Activated T-helper 2 cell treated with anti-CD3 and anti-CD28 coated beads, Interferon-gamma antibody, Interleukin-2, Interleukin-4, amounts not matched to agents 10 μg/mL and 5 μg/mL and 100 μg/mL, durations not matched to agents 14 hours and 24 hours and 36 hours (primary cell): ENCODE data around the gene NBPF12. TPM values are rescaled to one million over a fixed set of nuclear protein-coding genes. Genes with fewer than 3 reads are reported as not detected.
"Not testable (repeated sequence)": the region's sequence is repeated elsewhere in the genome, so short reads cannot be mapped to it uniquely, and the experiment has no call there.

Source experiments
- DNase-seq: peaks from one replicate; pipeline ENCODE4 v3.0.0; 2021; ENCODE audit warnings: low spot score
- H3K27ac Mint-ChIP-seq: one replicate; pipeline ENCODE4 v1.8.0; 2021; ENCODE audit warnings: mixed read lengths
- H3K27me3 Mint-ChIP-seq: one replicate; pipeline ENCODE4 v1.8.0; 2021; ENCODE audit warnings: low read depth, mixed read lengths
- H3K36me3 Mint-ChIP-seq: one replicate; pipeline ENCODE4 v1.8.0; 2021; ENCODE audit warnings: low read depth, mixed read lengths
- H3K4me1 Mint-ChIP-seq: one replicate; pipeline ENCODE4 v1.8.0; 2021; ENCODE audit warnings: low read depth, mixed read lengths
- H3K4me3 Mint-ChIP-seq: one replicate; pipeline ENCODE4 v1.8.0; 2021; ENCODE audit warnings: low read depth, mild to moderate bottlenecking, moderate library complexity, mixed read lengths
- H3K9me3 Mint-ChIP-seq: one replicate; pipeline ENCODE4 v1.8.0; 2021; ENCODE audit warnings: mixed read lengths
- intact Hi-C: fragments of 100-400 bp; cut with micrococcal nuclease; formaldehyde crosslinking; loops from one replicate; pipeline ENCODE4 v1.15.1; 2023
- total RNA-seq: library from RNA; stranded (reverse); gene quantifications from 2 replicates; pipeline ENCODE4 v1.2.3, GENCODE V29; 2022

The NBPF12 gene
- total RNA-seq, 1 donor from 2014 or later = 12.6 TPM

DNA sequence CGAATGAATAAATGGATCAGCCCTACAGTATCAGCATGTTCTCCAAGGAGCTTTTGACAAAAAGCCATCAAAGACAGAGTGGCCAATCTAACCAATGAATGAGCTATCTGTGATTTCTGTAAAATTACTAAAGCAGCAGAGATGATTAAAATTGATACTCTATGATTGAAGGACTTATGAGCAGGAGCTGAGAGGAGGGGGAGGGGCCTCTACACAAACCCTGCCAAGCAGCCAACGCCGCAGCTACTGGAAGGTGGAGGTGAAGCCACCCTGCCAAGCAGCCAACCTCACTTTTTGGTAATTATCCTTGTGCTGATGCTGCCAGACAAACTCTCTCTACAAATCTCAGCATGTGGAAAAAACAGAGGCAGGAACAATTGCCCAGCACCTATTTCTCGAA is 88.9 kb downstream of the NBPF12 start:
- H3K27ac Mint-ChIP-seq, H3K9me3 Mint-ChIP-seq, H3K36me3 Mint-ChIP-seq, H3K4me3 Mint-ChIP-seq, H3K4me1 Mint-ChIP-seq, DNase-seq, intact Hi-C loops: not testable (repeated sequence)
- H3K27me3 Mint-ChIP-seq = peaks cover 51% of the 10 kb centered on the region

DNA sequence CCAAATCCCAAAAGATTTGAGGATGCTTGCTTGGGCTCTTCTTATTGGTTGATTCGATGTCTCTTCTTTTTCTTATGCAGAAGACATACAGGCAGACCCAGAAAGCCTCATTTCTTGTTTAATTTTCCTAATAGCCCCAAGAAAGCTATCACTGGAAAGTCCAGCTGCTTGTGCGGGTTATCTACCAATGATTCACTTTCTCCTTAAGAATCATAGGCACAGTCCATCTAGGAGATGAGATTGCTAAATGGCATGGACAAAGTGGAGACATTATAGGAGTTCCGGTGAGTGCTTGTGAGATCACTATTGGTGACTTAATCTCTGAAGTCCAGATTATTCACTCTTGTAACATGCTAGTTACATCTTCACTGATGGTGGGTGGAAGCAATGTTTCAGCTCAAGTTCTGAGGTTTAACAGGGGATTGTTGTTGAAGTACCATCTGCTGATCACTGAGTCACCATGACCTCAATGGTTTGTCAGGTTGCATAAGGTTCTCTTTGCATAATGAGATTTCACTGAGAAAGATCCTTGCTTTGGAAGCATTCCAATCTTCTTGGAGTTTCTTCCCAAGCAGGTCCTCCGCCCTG is 92.0 kb downstream of the NBPF12 start:
- intact Hi-C loops, DNase-seq, H3K4me1 Mint-ChIP-seq, H3K4me3 Mint-ChIP-seq, H3K9me3 Mint-ChIP-seq, H3K36me3 Mint-ChIP-seq, H3K27ac Mint-ChIP-seq: not testable (repeated sequence)
- H3K27me3 Mint-ChIP-seq = peaks cover 59% of the 10 kb centered on the region

DNA sequence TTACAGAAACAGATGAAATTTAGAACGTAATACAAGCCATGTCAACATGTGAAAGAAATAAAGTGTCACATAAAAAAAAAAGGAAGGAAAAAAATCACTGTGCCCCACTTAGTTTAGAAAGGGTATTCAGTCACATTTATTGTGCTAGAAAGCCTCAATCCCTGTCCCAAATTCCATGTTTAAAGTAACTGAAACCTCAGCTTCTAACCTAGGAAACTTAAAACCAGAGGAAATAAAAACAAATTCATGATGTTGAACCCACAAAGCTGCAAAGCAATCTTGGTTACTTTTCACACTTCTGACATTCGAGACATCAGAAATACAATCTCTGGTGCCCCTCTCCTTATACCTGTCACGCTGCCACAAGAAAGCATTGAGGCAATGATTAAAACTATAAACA is 101.8 kb downstream of the NBPF12 start:
- Mint-ChIP-seq H3K9me3 (no peaks in the 10 kb centered on the region), H3K27ac (no peak overlapping the region), H3K4me3 (no peak overlapping the region), H3K27me3 (peaks cover 47% of the 10 kb centered on the region), H3K36me3 (peaks cover 2% of the 10 kb centered on the region), H3K4me1 (peaks cover 8% of the 10 kb centered on the region)
- no peak for DNase-seq
- intact Hi-C loops = no loop called here

DNA sequence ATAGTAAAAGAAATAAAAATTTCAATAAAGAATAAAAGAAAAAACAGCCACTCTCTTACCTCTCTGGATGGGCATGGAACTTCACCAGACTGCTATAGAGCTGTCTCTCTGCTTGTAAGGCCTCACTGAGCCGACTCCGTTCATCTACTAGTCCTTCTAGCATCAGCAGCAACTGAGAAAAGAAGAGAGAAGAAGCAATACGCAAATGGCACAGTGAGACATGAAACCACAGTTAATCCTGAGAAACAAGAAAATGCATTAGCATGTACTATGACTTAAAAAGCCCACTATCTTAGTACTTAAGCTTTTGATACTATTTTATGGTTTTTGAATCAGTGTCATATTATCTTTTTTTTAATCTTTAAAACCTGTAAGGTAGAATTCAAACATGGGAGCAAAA is 104.8 kb downstream of the NBPF12 start:
- Mint-ChIP-seq H3K27me3 (peaks cover 38% of the 10 kb centered on the region), H3K4me1 (peaks cover 29% of the 10 kb centered on the region)
- DNase-seq, intact Hi-C loops, H3K4me3 Mint-ChIP-seq, H3K36me3 Mint-ChIP-seq, H3K27ac Mint-ChIP-seq, H3K9me3 Mint-ChIP-seq: not testable (repeated sequence)

DNA sequence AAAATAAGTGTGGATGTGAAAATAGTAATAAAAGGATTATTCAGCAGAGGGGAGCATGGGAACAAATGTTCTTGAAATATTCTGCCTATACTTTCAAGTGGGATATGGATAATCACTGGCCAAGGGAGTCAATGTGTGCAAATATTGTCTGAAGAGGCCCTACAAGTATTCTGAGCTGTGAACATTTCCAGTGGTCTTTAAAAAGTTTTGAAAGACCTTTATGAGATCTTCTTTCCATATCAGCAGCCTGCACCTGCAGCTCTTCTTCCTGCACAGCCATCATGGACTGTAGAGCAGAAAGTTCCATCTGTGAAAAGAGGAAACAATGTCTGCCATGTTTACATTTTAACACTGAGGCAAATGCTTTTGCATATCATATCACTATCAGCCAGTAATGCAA is 106.4 kb downstream of the NBPF12 start:
- DNase-seq, H3K27ac Mint-ChIP-seq, intact Hi-C loops, H3K4me3 Mint-ChIP-seq, H3K36me3 Mint-ChIP-seq, H3K9me3 Mint-ChIP-seq: not testable (repeated sequence)
- Mint-ChIP-seq H3K4me1 (peaks cover 33% of the 10 kb centered on the region), H3K27me3 (peaks cover 33% of the 10 kb centered on the region)

Other genes with a start within 250 kb of the NBPF12 start
- 9.1 and 9.5 TPM in 2 replicates for gene PRKAB2, start 234.1 kb downstream of the NBPF12 start, total RNA-seq